ENCODE results near the gene GNAS.
"Not testable (repeated sequence)": the region's sequence is repeated elsewhere in the genome, so short reads cannot be mapped to it uniquely, and the experiment has no call there.

GNAS gene

GRCh38 chr20:58927490-58928061 lies 75.1 kb downstream of the GNAS start:
- no peak for DNase-seq (ENCODE audit: low read depth in 3 of 3)

GRCh38 chr20:58930496-58930895 lies 78.0 kb downstream of the GNAS start:
- no peak for DNase-seq (ENCODE audit: low read depth in 3 of 3)

- no peak for DNase-seq (ENCODE audit: low read depth in 3 of 3)
These were observed 79.7 kb downstream of the GNAS start for GRCh38 chr20:58932170-58932569.

GRCh38 chr20:58938078-58938477 lies 85.6 kb downstream of the GNAS start:
- DNase-seq (ENCODE audit: low read depth in 3 of 3) = no peak

GRCh38 chr20:58938541-58938940 lies 86.0 kb downstream of the GNAS start:
- DNase-seq (ENCODE audit: low read depth in 3 of 3) = no peak

- DNase-seq (ENCODE audit: low read depth in 3 of 3) = no peak
These were observed 89.0 kb downstream of the GNAS start for GRCh38 chr20:58941471-58941870.

GRCh38 chr20:58942549-58942948 lies 90.0 kb downstream of the GNAS start:
- no peak for DNase-seq (ENCODE audit: low read depth in 3 of 3)

- DNase-seq (ENCODE audit: low read depth in 3 of 3) = no peak
These were observed 92.1 kb downstream of the GNAS start for GRCh38 chr20:58944610-58945009.

- DNase-seq (ENCODE audit: low read depth in 3 of 3) = no peak
These were observed 93.6 kb downstream of the GNAS start for GRCh38 chr20:58945965-58946631.

GRCh38 chr20:58947797-58948388 lies 95.4 kb downstream of the GNAS start:
- not testable (repeated sequence) for DNase-seq (ENCODE audit: low read depth in 3 of 3)

GRCh38 chr20:58950603-58951002 lies 98.1 kb downstream of the GNAS start:
- no peak for DNase-seq (ENCODE audit: low read depth in 3 of 3)

GRCh38 chr20:58953050-58953449 lies 100.5 kb downstream of the GNAS start:
- DNase-seq (ENCODE audit: low read depth in 3 of 3) = no peak

GRCh38 chr20:58956078-58956477 lies 103.6 kb downstream of the GNAS start:
- no peak for DNase-seq (ENCODE audit: low read depth in 3 of 3)

- no peak for DNase-seq (ENCODE audit: low read depth in 3 of 3)
These were observed 107.1 kb downstream of the GNAS start for GRCh38 chr20:58959652-58960051.
